ENCODE data around the gene CCDC50. TPM values are rescaled to one million over a fixed set of nuclear protein-coding genes. Genes with fewer than 3 reads are reported as not detected.

Gene CCDC50
- total RNA-seq, 1 experiment from 2014 or later = 47.8 TPM

GRCh38 chr3:191379446-191379845 lies 50.3 kb downstream of the CCDC50 start:
- Histone ChIP-seq H3K36me3 (ENCODE audit: control insufficient read depth in 1 of 2, insufficient read depth in 2 of 2, low read length in 2 of 2) (peaks cover 14 to 17% of the 10 kb centered on the region in 2 experiments; a peak in 3 of 4 replicates), H3K4me2 (ENCODE audit: low read length) (no peak overlapping the region)
- RAD21 ChIA-PET (ENCODE audit: low non-redundant PET in 1 of 2, low total read pairs in 2 of 2, uncharacterized antibody in 2 of 2, unreplicated experiment in 2 of 2) = no interaction called here

More at GRCh38 chr3:191379446-191379845, 50.3 kb downstream of the CCDC50 start:
- H3K9me2 ChIP-seq (ENCODE audit: insufficient read depth) = no peaks in the 10 kb centered on the region
- no peak overlapping the region for H3K27ac ChIP-seq (ENCODE audit: low read depth, low read length)
- H4K20me1 ChIP-seq (ENCODE audit: insufficient read depth) = no peaks in the 10 kb centered on the region
- CTCF ChIA-PET = no interaction called here
- POLR2A ChIA-PET = no interaction called here
- DNase-seq (ENCODE audit: low read depth, low spot score) (no peak), ATAC-seq (no peak)
- H3K4me3 ChIP-seq (replicated peaks in 1 of 2; ENCODE audit: low read depth in 1 of 2, low read length in 2 of 2) = no peak overlapping the region
- H3K79me2 ChIP-seq (ENCODE audit: insufficient read depth, low read length) = peaks cover under 1% of the 10 kb centered on the region; the same call in 1 of the 2 replicates
- TF ChIP-seq RAD21 (IDR thresholded peaks at IDR 0.05; ENCODE audit: low read depth) (no peak), ZNF274 (IDR thresholded peaks at IDR 0.05; ENCODE audit: low read depth, low read length) (no peak), ELF1 (IDR thresholded peaks at IDR 0.05; ENCODE audit: borderline replicate concordance, low read depth) (no peak), ATF3 (IDR thresholded peaks at IDR 0.05) (no peak), FOSL1 (IDR thresholded peaks at IDR 0.05; ENCODE audit: low read depth) (no peak), SIN3A (IDR thresholded peaks at IDR 0.05; ENCODE audit: low read depth) (no peak), POLR2AphosphoS5 (IDR thresholded peaks at IDR 0.05; ENCODE audit: low read depth, low read length) (no peak), POLR2A (IDR thresholded peaks at IDR 0.05; ENCODE audit: borderline replicate concordance, extremely low read depth, insufficient read depth, insufficient read length) (no peak), JUND (IDR thresholded peaks at IDR 0.05) (no peak), SP1 (IDR thresholded peaks at IDR 0.05; ENCODE audit: low read depth) (no peak), EZH2 (IDR thresholded peaks at IDR 0.05) (no peak), ZFX (IDR thresholded peaks at IDR 0.05) (no peak), TCF7L2 (IDR thresholded peaks at IDR 0.05; ENCODE audit: borderline replicate concordance, extremely low read depth, insufficient read depth, insufficient read length) (no peak)
- TF ChIP-seq, protein P1, sequence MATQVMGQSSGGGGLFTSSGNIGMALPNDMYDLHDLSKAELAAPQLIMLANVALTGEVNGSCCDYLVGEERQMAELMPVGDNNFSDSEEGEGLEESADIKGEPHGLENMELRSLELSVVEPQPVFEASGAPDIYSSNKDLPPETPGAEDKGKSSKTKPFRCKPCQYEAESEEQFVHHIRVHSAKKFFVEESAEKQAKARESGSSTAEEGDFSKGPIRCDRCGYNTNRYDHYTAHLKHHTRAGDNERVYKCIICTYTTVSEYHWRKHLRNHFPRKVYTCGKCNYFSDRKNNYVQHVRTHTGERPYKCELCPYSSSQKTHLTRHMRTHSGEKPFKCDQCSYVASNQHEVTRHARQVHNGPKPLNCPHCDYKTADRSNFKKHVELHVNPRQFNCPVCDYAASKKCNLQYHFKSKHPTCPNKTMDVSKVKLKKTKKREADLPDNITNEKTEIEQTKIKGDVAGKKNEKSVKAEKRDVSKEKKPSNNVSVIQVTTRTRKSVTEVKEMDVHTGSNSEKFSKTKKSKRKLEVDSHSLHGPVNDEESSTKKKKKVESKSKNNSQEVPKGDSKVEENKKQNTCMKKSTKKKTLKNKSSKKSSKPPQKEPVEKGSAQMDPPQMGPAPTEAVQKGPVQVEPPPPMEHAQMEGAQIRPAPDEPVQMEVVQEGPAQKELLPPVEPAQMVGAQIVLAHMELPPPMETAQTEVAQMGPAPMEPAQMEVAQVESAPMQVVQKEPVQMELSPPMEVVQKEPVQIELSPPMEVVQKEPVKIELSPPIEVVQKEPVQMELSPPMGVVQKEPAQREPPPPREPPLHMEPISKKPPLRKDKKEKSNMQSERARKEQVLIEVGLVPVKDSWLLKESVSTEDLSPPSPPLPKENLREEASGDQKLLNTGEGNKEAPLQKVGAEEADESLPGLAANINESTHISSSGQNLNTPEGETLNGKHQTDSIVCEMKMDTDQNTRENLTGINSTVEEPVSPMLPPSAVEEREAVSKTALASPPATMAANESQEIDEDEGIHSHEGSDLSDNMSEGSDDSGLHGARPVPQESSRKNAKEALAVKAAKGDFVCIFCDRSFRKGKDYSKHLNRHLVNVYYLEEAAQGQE (IDR thresholded peaks at IDR 0.05; ENCODE audit: low read depth) = no peak
- TF ChIP-seq, protein P2, sequence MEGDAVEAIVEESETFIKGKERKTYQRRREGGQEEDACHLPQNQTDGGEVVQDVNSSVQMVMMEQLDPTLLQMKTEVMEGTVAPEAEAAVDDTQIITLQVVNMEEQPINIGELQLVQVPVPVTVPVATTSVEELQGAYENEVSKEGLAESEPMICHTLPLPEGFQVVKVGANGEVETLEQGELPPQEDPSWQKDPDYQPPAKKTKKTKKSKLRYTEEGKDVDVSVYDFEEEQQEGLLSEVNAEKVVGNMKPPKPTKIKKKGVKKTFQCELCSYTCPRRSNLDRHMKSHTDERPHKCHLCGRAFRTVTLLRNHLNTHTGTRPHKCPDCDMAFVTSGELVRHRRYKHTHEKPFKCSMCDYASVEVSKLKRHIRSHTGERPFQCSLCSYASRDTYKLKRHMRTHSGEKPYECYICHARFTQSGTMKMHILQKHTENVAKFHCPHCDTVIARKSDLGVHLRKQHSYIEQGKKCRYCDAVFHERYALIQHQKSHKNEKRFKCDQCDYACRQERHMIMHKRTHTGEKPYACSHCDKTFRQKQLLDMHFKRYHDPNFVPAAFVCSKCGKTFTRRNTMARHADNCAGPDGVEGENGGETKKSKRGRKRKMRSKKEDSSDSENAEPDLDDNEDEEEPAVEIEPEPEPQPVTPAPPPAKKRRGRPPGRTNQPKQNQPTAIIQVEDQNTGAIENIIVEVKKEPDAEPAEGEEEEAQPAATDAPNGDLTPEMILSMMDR (IDR thresholded peaks at IDR 0.05 in 2 of 3, conservative IDR thresholded peaks at IDR 0.05 in 1 of 3; ENCODE audit: borderline replicate concordance in 1 of 3, insufficient read depth in 1 of 3, low read depth in 2 of 3, low read length in 2 of 3) = no peak
- no peak overlapping the region for H3K9ac ChIP-seq (ENCODE audit: low read length)
- no peaks in the 10 kb centered on the region for H3K27me3 ChIP-seq (ENCODE audit: insufficient read depth, low read length)
- no peak overlapping the region for H2AFZ ChIP-seq (ENCODE audit: low read depth, low read length, poor library complexity, severe bottlenecking)
- H3K4me1 ChIP-seq (ENCODE audit: control insufficient read depth in 1 of 2, insufficient read depth in 2 of 2, low read length in 2 of 2) = peaks cover 0 to 10% of the 10 kb centered on the region in 2 experiments; a peak in 2 of 4 replicates
- BruUV-seq (replicated peaks) = no TSS peak
- intact Hi-C loops (cut with micrococcal nuclease) = no loop called here
- no peaks in the 10 kb centered on the region for H3K9me3 ChIP-seq (ENCODE audit: control insufficient read depth in 1 of 2, insufficient read depth in 1 of 2, low read depth in 1 of 2, low read length in 2 of 2)

Measured in HCT116 (cell line).